HCT116 (cell line): ENCODE results near the gene ADAMTS19. TPM values are rescaled to one million over a fixed set of nuclear protein-coding genes. Genes with fewer than 3 reads are reported as not detected.

ENCODE experiments used
- ATAC-seq: fragments of 200-7000 bp; cut with Tn5 transposase; 2 replicates; pipeline ENCODE4 v1.9.1; 2020; ENCODE audit warnings: mild to moderate bottlenecking, moderate library complexity
- BruUV-seq: library from RNA; stranded (reverse); fragments of 400-500 nt; replicated peaks from 2 replicates; lab custom pipeline; 2021; lab: Mats Ljungman, UMichigan
- CTCF ChIA-PET: fragments of 300-600 bp; sonication (Branson Sonifier 250); formaldehyde crosslinking; loops from one replicate; lab custom pipeline; 2021; ENCODE audit warnings: antibody characterized with exemption; lab: Charles Lee
- POLR2A ChIA-PET: fragments of 300-600, 350-600 bp; sonication (Branson Sonifier 250); formaldehyde crosslinking; loops from one replicate; lab custom pipeline; 2021; ENCODE audit warnings: antibody characterized with exemption; lab: Charles Lee
- RAD21 ChIA-PET, 2 experiments: fragments of 300-600 bp; sonication (Branson Sonifier 250); formaldehyde crosslinking; loops; one replicate each; lab custom pipeline; 2023; ENCODE audit warnings: low total read pairs in 2 of 2; ENCODE audit not compliant: uncharacterized antibody in 2 of 2, unreplicated experiment in 2 of 2, low non-redundant PET in 1 of 2; lab: Charles Lee
- DNase-seq: peaks from one replicate; pipeline ENCODE4 v3.0.0-alpha.2; 2010; ENCODE audit warnings: low read depth, low spot score
- H2AFZ ChIP-seq: fragments of 200-600 bp; shearing (Covaris generic), sonication (generic); 2 replicates; pipeline ENCODE4 v1.6.1; 2017; ENCODE audit warnings: low read depth, mixed run types, mixed read lengths, antibody characterized with exemption, low read length; ENCODE audit not compliant: poor library complexity, severe bottlenecking
- H3K27ac ChIP-seq: 2 replicates; pipeline ENCODE4 v1.5.1; 2012; ENCODE audit warnings: low read depth, low read length
- H3K27me3 ChIP-seq: fragments of 200-600 bp; sonication (generic); 2 replicates; pipeline ENCODE4 v1.6.1; 2016; ENCODE audit warnings: mixed run types, low read length, mixed read lengths; ENCODE audit not compliant: insufficient read depth
- H3K36me3 ChIP-seq, 2 experiments: fragments of 200-500 bp in 1 of 2; fragments of 200-600 bp in 1 of 2; sonication (Bioruptor generic) in 1 of 2; sonication (generic) in 1 of 2; 2 replicates each; pipeline versions ENCODE4 v1.5.1 to v1.6.1; 2014 to 2016; ENCODE audit warnings: low read length in 2 of 2, inconsistent platforms in 1 of 2, mixed read lengths in 1 of 2, mixed run types in 1 of 2; ENCODE audit not compliant: insufficient read depth in 2 of 2, control insufficient read depth in 1 of 2
- H3K4me1 ChIP-seq, 2 experiments: fragments of 200-600 bp in 1 of 2; sonication (generic) in 1 of 2; 2 replicates each; pipeline versions ENCODE4 v1.5.1 to v1.6.1; 2012 to 2017; ENCODE audit warnings: low read length in 2 of 2, inconsistent platforms in 1 of 2, mild to moderate bottlenecking in 1 of 2, mixed read lengths in 1 of 2, mixed run types in 1 of 2, moderate library complexity in 1 of 2; ENCODE audit not compliant: insufficient read depth in 2 of 2, control insufficient read depth in 1 of 2
- H3K4me2 ChIP-seq: fragments of 200-600 bp; sonication (generic); 2 replicates; pipeline ENCODE4 v1.6.1; 2017; ENCODE audit warnings: mixed run types, low read length, mixed read lengths
- H3K4me3 ChIP-seq, 2 experiments: fragments of 200-600 bp in 1 of 2; sonication (generic) in 1 of 2; replicated peaks in 1 of 2; 2 replicates each; pipeline ENCODE4 v1.5.1; 2011 to 2016; ENCODE audit warnings: low read length in 2 of 2, control low read depth in 1 of 2, low read depth in 1 of 2, mild to moderate bottlenecking in 1 of 2, mixed read lengths in 1 of 2, mixed run types in 1 of 2
- H3K79me2 ChIP-seq: fragments of 200-600 bp; sonication (generic); 2 replicates; pipeline ENCODE4 v1.6.1; 2017; ENCODE audit warnings: mild to moderate bottlenecking, mixed run types, low read length, moderate library complexity, mixed read lengths; ENCODE audit not compliant: insufficient read depth
- H3K9ac ChIP-seq: fragments of 200-600 bp; sonication (generic); 2 replicates; pipeline ENCODE4 v1.6.1; 2016; ENCODE audit warnings: low read length, mixed read lengths
- H3K9me2 ChIP-seq: fragments of 200-600 bp; sonication (generic), shearing (Covaris generic); 2 replicates; pipeline ENCODE4 v1.6.1; 2017; ENCODE audit warnings: mixed run types, mild to moderate bottlenecking, moderate library complexity; ENCODE audit not compliant: insufficient read depth
- H3K9me3 ChIP-seq, 2 experiments: fragments of 200-500 bp in 1 of 2; fragments of 200-600 bp in 1 of 2; sonication (Bioruptor generic) in 1 of 2; sonication (generic) in 1 of 2; 2 replicates each; pipeline ENCODE4 v1.6.1; 2014 to 2017; ENCODE audit warnings: low read length in 2 of 2, mixed read lengths in 2 of 2, inconsistent platforms in 1 of 2, low read depth in 1 of 2, mild to moderate bottlenecking in 1 of 2, mixed run types in 1 of 2, moderate library complexity in 1 of 2; ENCODE audit not compliant: control insufficient read depth in 1 of 2, insufficient read depth in 1 of 2
- H4K20me1 ChIP-seq: fragments of 200-600 bp; sonication (generic), shearing (Covaris generic); 2 replicates; pipeline ENCODE4 v1.6.1; 2017; ENCODE audit warnings: mixed run types, mild to moderate bottlenecking, moderate library complexity; ENCODE audit not compliant: insufficient read depth
- CBX3 ChIP-seq: IDR thresholded peaks from 2 replicates; pipeline ENCODE4 v1.6.1; 2012; ENCODE audit warnings: low read depth
- CTCF ChIP-seq, 3 experiments: fragments of 200-600 bp in 1 of 3; sonication (generic) in 1 of 3; IDR thresholded peaks in 2 of 3; conservative IDR thresholded peaks in 1 of 3; 2 replicates each; pipeline ENCODE4 v1.5.1; 2012 to 2017; ENCODE audit warnings: low read depth in 2 of 3, low read length in 2 of 3, antibody characterized with exemption in 1 of 3, borderline replicate concordance in 1 of 3, control low read depth in 1 of 3, mild to moderate bottlenecking in 1 of 3, mixed read lengths in 1 of 3, mixed run types in 1 of 3, moderate library complexity in 1 of 3; ENCODE audit not compliant: insufficient read depth in 1 of 3
- EGR1 ChIP-seq: IDR thresholded peaks from 2 replicates; pipeline ENCODE4 v1.6.1; 2012; ENCODE audit warnings: low read depth
- ELF1 ChIP-seq: IDR thresholded peaks from 2 replicates; pipeline ENCODE4 v1.6.1; 2012; ENCODE audit warnings: low read depth, borderline replicate concordance
- EZH2 ChIP-seq: fragments of 200-600 bp; sonication (generic); IDR thresholded peaks from 2 replicates; pipeline ENCODE4 v1.6.1; 2017; ENCODE audit warnings: antibody characterized with exemption, mixed run types
- EZH2phosphoT487 ChIP-seq: fragments of 200-600 bp; IDR thresholded peaks from 2 replicates; pipeline ENCODE4 v1.6.1; 2018; ENCODE audit warnings: antibody characterized with exemption, borderline replicate concordance
- FOSL1 ChIP-seq: IDR thresholded peaks from 2 replicates; pipeline ENCODE4 v1.6.1; 2012; ENCODE audit warnings: low read depth
- JUND ChIP-seq: IDR thresholded peaks from 2 replicates; pipeline ENCODE4 v1.6.1; 2012
- POLR2A ChIP-seq: IDR thresholded peaks from 2 replicates; pipeline ENCODE4 v1.7.0; 2011; ENCODE audit warnings: borderline replicate concordance; ENCODE audit not compliant: insufficient read depth, insufficient read length; ENCODE audit errors: extremely low read depth
- RAD21 ChIP-seq: IDR thresholded peaks from 2 replicates; pipeline ENCODE4 v1.6.1; 2012; ENCODE audit warnings: low read depth, mild to moderate bottlenecking
- SIN3A ChIP-seq: IDR thresholded peaks from 2 replicates; pipeline ENCODE4 v1.6.1; 2012; ENCODE audit warnings: low read depth
- SP1 ChIP-seq: IDR thresholded peaks from 2 replicates; pipeline ENCODE4 v1.6.1; 2012; ENCODE audit warnings: low read depth
- SRF ChIP-seq: IDR thresholded peaks from 2 replicates; pipeline ENCODE4 v1.6.1; 2012; ENCODE audit warnings: low read depth
- TCF7L2 ChIP-seq: IDR thresholded peaks from 2 replicates; pipeline ENCODE4 v1.7.0; 2011; ENCODE audit warnings: borderline replicate concordance, inconsistent platforms; ENCODE audit not compliant: insufficient read depth, insufficient read length; ENCODE audit errors: extremely low read depth
- YY1 ChIP-seq: IDR thresholded peaks from 2 replicates; pipeline ENCODE4 v1.6.1; 2011; ENCODE audit warnings: low read length, low read depth, moderate library complexity, mild to moderate bottlenecking; ENCODE audit not compliant: insufficient replicate concordance; ENCODE audit errors: extremely low read depth
- ZFX ChIP-seq: fragments of 450-650 bp; IDR thresholded peaks from 2 replicates; pipeline ENCODE4 v1.6.1; 2017
- ZNF274 ChIP-seq: fragments of 200-500 bp; sonication (Bioruptor generic); IDR thresholded peaks from 2 replicates; pipeline ENCODE4 v1.6.1; 2014; ENCODE audit warnings: mild to moderate bottlenecking, low read depth, low read length, inconsistent platforms
- intact Hi-C: fragments of 100-400 bp; cut with micrococcal nuclease; formaldehyde crosslinking; loops from 2 replicates; pipeline ENCODE4 v1.10.0; 2022
- total RNA-seq: library from RNA; stranded (reverse); gene quantifications from one replicate; pipeline ENCODE4 v1.2.1, GENCODE V29; 2021; ENCODE audit not compliant: unreplicated experiment
- TF ChIP-seq, protein P1 (sequence below): IDR thresholded peaks from 2 replicates; pipeline ENCODE4 v1.6.1; 2012

The ADAMTS19 gene
- total RNA-seq, 1 experiment from 2014 or later: not detected

GRCh38 chr5:129653057-129653375 is 192.9 kb downstream of the ADAMTS19 start:
- no peaks in the 10 kb centered on the region for H3K36me3 ChIP-seq
- no peaks in the 10 kb centered on the region for H3K9me3 ChIP-seq
- intact Hi-C loops: no loop called here
- no peak for TF ChIP-seq JUND
- TF ChIP-seq POLR2A: no peak
- no peak for TF ChIP-seq RAD21
- no peak for TF ChIP-seq FOSL1
- TF ChIP-seq, protein P1, sequence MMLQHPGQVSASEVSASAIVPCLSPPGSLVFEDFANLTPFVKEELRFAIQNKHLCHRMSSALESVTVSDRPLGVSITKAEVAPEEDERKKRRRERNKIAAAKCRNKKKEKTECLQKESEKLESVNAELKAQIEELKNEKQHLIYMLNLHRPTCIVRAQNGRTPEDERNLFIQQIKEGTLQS: no peak
- TF ChIP-seq YY1: no peak
- TF ChIP-seq ZNF274: no peak
- no peak overlapping the region for H3K4me2 ChIP-seq
- ChIA-PET CTCF (no interaction called here), POLR2A (no interaction called here), RAD21 (no interaction called here)
- no peak overlapping the region for H3K27ac ChIP-seq
- no peak overlapping the region for H2AFZ ChIP-seq
- no peak overlapping the region for H3K4me3 ChIP-seq
- ATAC-seq (no peak), DNase-seq (no peak)
- no peak overlapping the region for H3K9ac ChIP-seq
- no TSS peak for BruUV-seq
- no peaks in the 10 kb centered on the region for H4K20me1 ChIP-seq
- H3K79me2 ChIP-seq: no peaks in the 10 kb centered on the region
- no peaks in the 10 kb centered on the region for H3K4me1 ChIP-seq
- no peaks in the 10 kb centered on the region for H3K9me2 ChIP-seq
- H3K27me3 ChIP-seq: no peaks in the 10 kb centered on the region

GRCh38 chr5:129653442-129653841 is 193.3 kb downstream of the ADAMTS19 start:
- no peaks in the 10 kb centered on the region for H3K9me2 ChIP-seq
- TF ChIP-seq CBX3 (no peak), CTCF (IDR thresholded peaks at IDR 0.05 in 2 of 3, conservative IDR thresholded peaks at IDR 0.05 in 1 of 3; ENCODE audit: borderline replicate concordance in 1 of 3, insufficient read depth in 1 of 3, low read depth in 2 of 3, low read length in 2 of 3) (no peak), RAD21 (no peak), EZH2phosphoT487 (no peak), FOSL1 (no peak), POLR2A (no peak), SIN3A (no peak), EZH2 (no peak), YY1 (no peak), TCF7L2 (no peak), JUND (no peak), EGR1 (no peak), SP1 (no peak), SRF (no peak), ZFX (no peak), ELF1 (no peak)
- TF ChIP-seq, protein P1: no peak
- TF ChIP-seq, all 23 proteins: peak for 0
- no peak overlapping the region for H2AFZ ChIP-seq
- no peak overlapping the region for H3K4me2 ChIP-seq
- ATAC-seq (no peak), DNase-seq (no peak)
- H3K4me3 ChIP-seq: no peak overlapping the region
- H3K9me3 ChIP-seq: no peaks in the 10 kb centered on the region
- no peak overlapping the region for H3K9ac ChIP-seq
- no peak overlapping the region for H3K27ac ChIP-seq
- no peaks in the 10 kb centered on the region for H3K27me3 ChIP-seq
- no peaks in the 10 kb centered on the region for H4K20me1 ChIP-seq
- intact Hi-C loops: no loop called here
- no TSS peak for BruUV-seq
- no peaks in the 10 kb centered on the region for H3K4me1 ChIP-seq
- ChIA-PET CTCF (no interaction called here), RAD21 (no interaction called here), POLR2A (no interaction called here)
- no peaks in the 10 kb centered on the region for H3K36me3 ChIP-seq
- no peaks in the 10 kb centered on the region for H3K79me2 ChIP-seq
